A549 treated with ZK216348 at 1 μM for 4 hours (cell line): ENCODE results near the gene PSEN1. TPM values are rescaled to one million over a fixed set of nuclear protein-coding genes. Genes with fewer than 3 reads are reported as not detected.

Experiments used
- total RNA-seq: library from RNA; stranded (reverse); fragments of 200-300 nt; extraction: Qiagen RNA extraction; gene quantifications from 5 replicates; pipeline ENCODE4 v1.2.3, GENCODE V29; 2022; ENCODE audit warnings: low read depth

PSEN1 gene
- total RNA-seq, result 54.2 to 67.6 TPM (median 62.8 TPM) in 5 replicates

GRCh38 chr14:73136387-73137225, at the start of gene PSEN1:
Gene PSEN1, plus strand, starts transcription at chr14:73136507. Its CDS starts 11,513 bp downstream, at chr14:73148020.

GRCh38 chr14:73237219-73237785, 101.0 kb downstream of the PSEN1 start, which contains the start of gene PAPLN:
Gene PAPLN, plus strand, starts transcription at chr14:73237506. Its CDS starts 2,273 bp downstream, at chr14:73239779.

Other genes with a start within 250 kb of the PSEN1 start
- 0.07 to 0.22 TPM (median 0.17 TPM) in 4 of 5 replicates, not detected in the other for gene DPF3, start 242.4 kb upstream of the PSEN1 start, total RNA-seq
- 24.5 to 29.6 TPM (median 27.5 TPM) in 5 replicates for gene DCAF4, start 210.0 kb upstream of the PSEN1 start, total RNA-seq
- 6.6 to 10.5 TPM (median 9.9 TPM) in 5 replicates for gene ZFYVE1, start 109.4 kb upstream of the PSEN1 start, total RNA-seq
- 49.7 to 76.6 TPM (median 62.1 TPM) in 5 replicates for gene RBM25, start 78.0 kb upstream of the PSEN1 start, total RNA-seq
- gene PAPLN, start 101.0 kb downstream of the PSEN1 start, total RNA-seq, result 4.3 to 7.5 TPM (median 6.7 TPM) in 5 replicates